ENCODE results near the gene COL25A1.

- no peak for TF ChIP-seq POLR2A (IDR thresholded peaks at IDR 0.05)
- TF ChIP-seq CTCF (IDR thresholded peaks at IDR 0.05) = no peak
- TF ChIP-seq POLR2AphosphoS5 (IDR thresholded peaks at IDR 0.05) = no peak
- TF ChIP-seq EP300 (IDR thresholded peaks at IDR 0.05) = no peak
Observed at GRCh38 chr4:108891896-108892590, 410.4 kb downstream of the COL25A1 start.

All from upper lobe of left lung (tissue), 4 donors.